Left ventricle myocardium inferior (tissue), 1 donor: ENCODE data around the gene INTS15. TPM values are rescaled to one million over a fixed set of nuclear protein-coding genes. Genes with fewer than 3 reads are reported as not detected.
"Not testable (repeated sequence)": the region's sequence is repeated elsewhere in the genome, so short reads cannot be mapped to it uniquely, and the experiment has no call there.

Experiments
- DNase-seq: peaks from one replicate; pipeline ENCODE4 v3.0.0-alpha.2; 2020
- H3K27ac ChIP-seq: fragments of 200-600 bp; replicated peaks from 2 replicates; pipeline ENCODE4 v1.8.0; 2021
- H3K27me3 ChIP-seq: fragments of 200-600 bp; 2 replicates; pipeline ENCODE4 v1.8.0; 2021; ENCODE audit warnings: low read depth
- H3K36me3 ChIP-seq: fragments of 200-600 bp; 2 replicates; pipeline ENCODE4 v1.8.0; 2021
- H3K4me1 ChIP-seq: fragments of 200-600 bp; 2 replicates; pipeline ENCODE4 v1.8.0; 2021
- H3K4me3 ChIP-seq: fragments of 200-600 bp; 2 replicates; pipeline ENCODE4 v1.8.0; 2021; ENCODE audit warnings: mild to moderate bottlenecking, moderate library complexity
- H3K9me3 ChIP-seq: fragments of 200-600 bp; replicated peaks from 2 replicates; pipeline ENCODE4 v1.8.0; 2021
- intact Hi-C: fragments of 100-400 bp; cut with micrococcal nuclease; formaldehyde crosslinking; loops from one replicate; pipeline ENCODE4 v1.11.0; 2022
- total RNA-seq: library from RNA; stranded (reverse); fragmentation: NEBNext Ultra II Directional; extraction: Animal tissue kit (Norgen Biotek cat#: 25700); gene quantifications from one replicate; pipeline ENCODE4 v1.2.1, GENCODE V29; 2021
- TF ChIP-seq, protein P1 (sequence below): fragments of 200-600 bp; IDR thresholded peaks from 2 replicates; pipeline ENCODE4 v1.8.0; 2021; ENCODE audit warnings: antibody characterized with exemption, mild to moderate bottlenecking, borderline replicate concordance
- donor health status: DM: no; HTN: yes; CAD: no; lungs with severe emphysema.

The INTS15 gene
- total RNA-seq, 1 donor from 2014 or later: 14.4 TPM

DNA sequence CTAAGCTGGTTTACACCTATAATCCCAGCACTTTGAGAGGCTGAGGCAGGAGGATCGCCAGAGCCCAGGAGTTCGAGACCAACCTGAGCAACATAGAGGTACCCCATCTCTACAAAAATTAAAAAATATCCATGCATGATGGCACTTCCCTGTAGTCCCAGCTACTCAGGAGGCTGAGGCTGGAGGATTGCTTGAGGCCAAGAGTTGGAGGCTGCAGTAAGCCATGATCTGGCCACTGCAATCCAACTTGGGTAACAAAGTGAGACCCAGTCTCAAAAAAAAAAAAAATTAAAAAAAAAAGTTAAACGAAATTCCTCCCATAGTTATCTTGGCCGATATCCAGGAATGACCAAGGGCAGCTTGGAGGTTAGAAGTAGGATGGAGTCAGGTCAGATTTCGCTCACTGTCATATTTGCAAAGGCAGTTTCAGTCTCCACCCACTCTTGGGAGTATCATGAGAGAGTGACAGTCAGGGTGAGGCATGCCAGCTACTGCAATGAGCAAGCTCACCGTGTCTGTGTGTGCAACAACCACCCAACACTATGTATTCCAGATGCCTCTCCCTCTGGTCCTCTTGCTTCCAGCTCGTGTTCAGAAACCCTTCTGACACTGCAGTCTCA, 18.6 kb upstream of the INTS15 start:
- H3K9me3 ChIP-seq: no peaks in the 10 kb centered on the region

GRCh38 chr7:6575281-6576023, 14.4 kb upstream of the INTS15 start:
- intact Hi-C loops: no loop called here
- Histone ChIP-seq H3K27ac (no peak overlapping the region), H3K27me3 (no peaks in the 10 kb centered on the region), H3K9me3 (no peaks in the 10 kb centered on the region), H3K36me3 (peaks cover 9% of the 10 kb centered on the region), H3K4me3 (no peak overlapping the region), H3K4me1 (peaks cover 12% of the 10 kb centered on the region)
- no peak for DNase-seq
- TF ChIP-seq, protein P1, sequence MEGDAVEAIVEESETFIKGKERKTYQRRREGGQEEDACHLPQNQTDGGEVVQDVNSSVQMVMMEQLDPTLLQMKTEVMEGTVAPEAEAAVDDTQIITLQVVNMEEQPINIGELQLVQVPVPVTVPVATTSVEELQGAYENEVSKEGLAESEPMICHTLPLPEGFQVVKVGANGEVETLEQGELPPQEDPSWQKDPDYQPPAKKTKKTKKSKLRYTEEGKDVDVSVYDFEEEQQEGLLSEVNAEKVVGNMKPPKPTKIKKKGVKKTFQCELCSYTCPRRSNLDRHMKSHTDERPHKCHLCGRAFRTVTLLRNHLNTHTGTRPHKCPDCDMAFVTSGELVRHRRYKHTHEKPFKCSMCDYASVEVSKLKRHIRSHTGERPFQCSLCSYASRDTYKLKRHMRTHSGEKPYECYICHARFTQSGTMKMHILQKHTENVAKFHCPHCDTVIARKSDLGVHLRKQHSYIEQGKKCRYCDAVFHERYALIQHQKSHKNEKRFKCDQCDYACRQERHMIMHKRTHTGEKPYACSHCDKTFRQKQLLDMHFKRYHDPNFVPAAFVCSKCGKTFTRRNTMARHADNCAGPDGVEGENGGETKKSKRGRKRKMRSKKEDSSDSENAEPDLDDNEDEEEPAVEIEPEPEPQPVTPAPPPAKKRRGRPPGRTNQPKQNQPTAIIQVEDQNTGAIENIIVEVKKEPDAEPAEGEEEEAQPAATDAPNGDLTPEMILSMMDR: no peak

More for the DNA sequence above, 18.6 kb upstream of the INTS15 start:
- Histone ChIP-seq H3K36me3 (no peaks in the 10 kb centered on the region), H3K27ac (no peak overlapping the region), H3K4me1 (no peaks in the 10 kb centered on the region), H3K4me3 (no peak overlapping the region), H3K27me3 (peaks cover 14% of the 10 kb centered on the region)
- intact Hi-C loops: no loop called here
- TF ChIP-seq, protein P1: no peak
- no peak for DNase-seq

DNA sequence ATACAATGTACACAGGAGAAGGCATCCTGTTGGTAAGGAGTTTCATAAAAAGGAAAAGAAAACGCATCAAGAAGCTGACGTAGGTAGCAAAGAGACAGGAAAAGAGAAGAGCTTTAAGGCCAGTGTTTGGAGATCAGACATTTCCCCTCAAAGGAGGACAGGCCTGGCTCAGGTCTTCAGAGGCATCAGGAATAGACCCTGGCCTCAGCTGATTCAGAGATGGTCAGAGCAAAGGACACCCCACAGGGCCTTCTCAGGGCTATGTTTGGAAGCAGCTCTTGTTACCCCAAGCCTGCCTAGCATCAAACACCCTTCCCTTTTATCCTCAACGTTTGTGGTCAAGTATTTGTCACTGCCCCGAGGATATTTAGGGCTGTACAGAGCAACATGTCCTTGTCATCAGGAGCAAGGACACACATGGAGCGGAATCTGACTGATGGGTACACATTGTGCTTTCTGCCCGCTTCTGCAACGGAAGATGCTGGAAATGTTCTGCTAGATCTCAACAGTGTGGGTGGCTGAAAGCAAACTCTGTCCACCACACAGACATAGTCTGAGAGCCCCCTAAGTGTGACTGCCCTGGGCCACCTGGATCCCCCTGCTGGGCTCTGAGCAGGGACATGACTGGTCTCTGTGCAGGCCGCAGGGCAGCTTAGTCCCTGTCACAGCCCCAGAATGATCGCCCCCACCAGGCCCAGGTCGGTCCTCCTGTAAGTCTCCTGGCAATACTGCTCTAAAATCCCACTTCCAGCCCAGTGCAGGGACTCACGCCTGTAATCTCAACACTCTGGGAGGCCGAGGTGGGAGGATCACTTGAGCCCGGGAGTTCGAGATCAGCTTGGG, 13.6 kb upstream of the INTS15 start:
- Histone ChIP-seq H3K4me3 (peak overlapping the region; percentile 76), H3K36me3 (peaks cover 17% of the 10 kb centered on the region), H3K27me3 (no peaks in the 10 kb centered on the region), H3K4me1 (peaks cover 12% of the 10 kb centered on the region), H3K9me3 (no peaks in the 10 kb centered on the region), H3K27ac (peak overlapping the region; percentile 96)
- DNase-seq: no peak
- TF ChIP-seq, protein P1: no peak
- intact Hi-C loops: no loop called here

DNA sequence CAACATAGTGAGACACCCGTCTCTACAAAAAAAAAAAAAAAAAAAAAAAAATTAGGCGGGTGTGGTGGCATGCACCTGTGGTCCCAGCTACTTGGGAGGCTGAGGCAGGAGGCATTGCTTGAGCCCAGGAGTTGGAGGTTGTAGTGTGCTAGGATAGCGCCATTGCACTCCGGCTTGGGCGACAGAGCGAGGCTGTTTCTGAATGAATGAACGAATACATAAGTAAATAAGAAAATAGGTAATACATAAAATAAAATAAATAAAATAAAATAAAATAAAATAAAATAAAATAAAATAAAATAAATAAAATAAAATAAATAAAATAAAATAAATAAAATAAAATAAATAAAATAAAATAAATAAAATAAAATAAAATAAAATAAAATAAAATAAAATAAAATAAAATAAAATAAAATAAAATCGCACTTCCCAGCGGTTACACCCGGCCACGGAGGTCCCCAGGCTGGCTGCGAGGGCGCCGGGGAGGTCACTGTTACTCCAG, 12.9 kb upstream of the INTS15 start:
- peak overlapping the region; percentile 96 for H3K27ac ChIP-seq
- H3K27me3 ChIP-seq, H3K9me3 ChIP-seq, intact Hi-C loops: not testable (repeated sequence)
- H3K4me3 ChIP-seq: peak overlapping the region; percentile 76
- peaks cover 12% of the 10 kb centered on the region for H3K4me1 ChIP-seq
- peak; percentile 25 for DNase-seq
- H3K36me3 ChIP-seq: peaks cover 24% of the 10 kb centered on the region

- H3K27me3 ChIP-seq: no peaks in the 10 kb centered on the region
- H3K4me1 ChIP-seq: peaks cover 12% of the 10 kb centered on the region
- peak; percentile 91 for DNase-seq
- no peaks in the 10 kb centered on the region for H3K9me3 ChIP-seq
- TF ChIP-seq, protein P1: no peak
- H3K27ac ChIP-seq: peak within 1 kb of the TSS; percentile 96
- peaks cover 30% of the 10 kb centered on the region for H3K36me3 ChIP-seq
- intact Hi-C loops: no loop called here
- peak within 1 kb of the TSS; percentile 76 for H3K4me3 ChIP-seq
Observed at GRCh38 chr7:6577369-6578113, 12.3 kb upstream of the INTS15 start, which contains the start of gene ZDHHC4. ZDHHC4 (plus strand) TSS chr7:6577454; CDS start chr7:6580562, 3,108 bp downstream.
